WTC11 (cell line): ENCODE measurements around the gene TM7SF3.

Experiments used
- CREB1 ChIP-seq: sonication (generic); formaldehyde crosslinking; IDR thresholded peaks from 2 replicates; pipeline ENCODE4 v1.8.0; 2023; ENCODE audit warnings: mild to moderate bottlenecking, missing genetic modification reagents
- CTCF ChIP-seq: fragments of 200-600 bp; IDR thresholded peaks from 2 replicates; pipeline ENCODE4 v1.8.0; 2022; ENCODE audit warnings: antibody characterized with exemption
- FOXP1 ChIP-seq: sonication (generic); formaldehyde crosslinking; IDR thresholded peaks from 2 replicates; pipeline ENCODE4 v1.8.0; 2022; ENCODE audit warnings: missing genetic modification reagents, mild to moderate bottlenecking, moderate library complexity, borderline replicate concordance
- TEAD4 ChIP-seq: sonication (generic); formaldehyde crosslinking; IDR thresholded peaks from 2 replicates; pipeline ENCODE4 v1.8.0; 2022; ENCODE audit warnings: mild to moderate bottlenecking, missing genetic modification reagents
- ZNF121 ChIP-seq: sonication (generic); formaldehyde crosslinking; IDR thresholded peaks from 2 replicates; pipeline ENCODE4 v1.8.0; 2023; ENCODE audit warnings: missing genetic modification reagents
- ZNF138 ChIP-seq: sonication (generic); formaldehyde crosslinking; conservative IDR thresholded peaks from 2 replicates; pipeline ENCODE4 v1.8.1; 2022; ENCODE audit warnings: mild to moderate bottlenecking, moderate library complexity, missing genetic modification reagents
- TF ChIP-seq, protein P1 (sequence below): sonication (generic); formaldehyde crosslinking; IDR thresholded peaks from 2 replicates; pipeline ENCODE4 v1.8.0; 2023; ENCODE audit warnings: mild to moderate bottlenecking, missing genetic modification reagents

DNA sequence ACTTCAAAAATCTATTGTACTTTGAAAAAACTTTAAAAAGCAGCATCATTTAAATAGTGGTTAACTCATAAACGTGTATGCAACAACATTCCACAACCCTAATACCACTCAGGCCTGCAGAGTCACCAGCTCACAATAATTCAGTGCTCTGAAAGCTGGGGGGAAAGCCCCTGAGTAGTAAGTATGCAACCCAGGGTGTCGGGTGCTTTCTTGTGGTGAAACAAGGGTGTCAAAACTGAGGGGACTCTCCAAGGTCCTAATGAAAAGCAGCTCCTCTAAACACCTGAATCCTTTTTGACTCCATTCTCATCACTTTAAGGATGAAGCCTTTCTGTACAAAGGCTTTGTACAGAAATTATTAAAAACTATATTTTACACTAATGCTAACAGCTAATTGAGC, 42.2 kb downstream of the TM7SF3 start:
- TF ChIP-seq CTCF (no peak), TEAD4 (no peak), ZNF138 (CRISPR knock-in tag) (no peak), FOXP1 (CRISPR knock-in tag) (no peak), CREB1 (CRISPR knock-in tag) (no peak), ZNF121 (CRISPR knock-in tag) (no peak)
- TF ChIP-seq, protein P1, sequence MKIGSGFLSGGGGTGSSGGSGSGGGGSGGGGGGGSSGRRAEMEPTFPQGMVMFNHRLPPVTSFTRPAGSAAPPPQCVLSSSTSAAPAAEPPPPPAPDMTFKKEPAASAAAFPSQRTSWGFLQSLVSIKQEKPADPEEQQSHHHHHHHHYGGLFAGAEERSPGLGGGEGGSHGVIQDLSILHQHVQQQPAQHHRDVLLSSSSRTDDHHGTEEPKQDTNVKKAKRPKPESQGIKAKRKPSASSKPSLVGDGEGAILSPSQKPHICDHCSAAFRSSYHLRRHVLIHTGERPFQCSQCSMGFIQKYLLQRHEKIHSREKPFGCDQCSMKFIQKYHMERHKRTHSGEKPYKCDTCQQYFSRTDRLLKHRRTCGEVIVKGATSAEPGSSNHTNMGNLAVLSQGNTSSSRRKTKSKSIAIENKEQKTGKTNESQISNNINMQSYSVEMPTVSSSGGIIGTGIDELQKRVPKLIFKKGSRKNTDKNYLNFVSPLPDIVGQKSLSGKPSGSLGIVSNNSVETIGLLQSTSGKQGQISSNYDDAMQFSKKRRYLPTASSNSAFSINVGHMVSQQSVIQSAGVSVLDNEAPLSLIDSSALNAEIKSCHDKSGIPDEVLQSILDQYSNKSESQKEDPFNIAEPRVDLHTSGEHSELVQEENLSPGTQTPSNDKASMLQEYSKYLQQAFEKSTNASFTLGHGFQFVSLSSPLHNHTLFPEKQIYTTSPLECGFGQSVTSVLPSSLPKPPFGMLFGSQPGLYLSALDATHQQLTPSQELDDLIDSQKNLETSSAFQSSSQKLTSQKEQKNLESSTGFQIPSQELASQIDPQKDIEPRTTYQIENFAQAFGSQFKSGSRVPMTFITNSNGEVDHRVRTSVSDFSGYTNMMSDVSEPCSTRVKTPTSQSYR, result no peak
